GM06990 (cell line): ENCODE results near the gene C2CD3.

Source experiments
- DNase-seq: peaks from one replicate; pipeline ENCODE4 v3.0.0-alpha.2; 2011; ENCODE audit not compliant: insufficient read length; ENCODE audit errors: extremely low read depth
- H3K27me3 ChIP-seq: replicated peaks from 2 replicates; pipeline ENCODE4 v1.6.0; 2011; ENCODE audit warnings: low read length; ENCODE audit not compliant: control insufficient read depth, insufficient read depth
- H3K36me3 ChIP-seq: 2 replicates; pipeline ENCODE4 v1.5.1; 2011; ENCODE audit warnings: low read length; ENCODE audit not compliant: control insufficient read depth, insufficient read depth
- H3K4me3 ChIP-seq: replicated peaks from 2 replicates; pipeline ENCODE4 v1.5.1; 2011; ENCODE audit warnings: low read depth, mild to moderate bottlenecking, control low read depth, low read length
- TF ChIP-seq, protein P1 (sequence below): IDR thresholded peaks from 2 replicates; pipeline ENCODE4 v1.5.1; 2011; ENCODE audit warnings: low read length, control low read depth, mild to moderate bottlenecking, inconsistent platforms; ENCODE audit not compliant: insufficient read depth, poor library complexity, severe bottlenecking

The C2CD3 gene

DNA sequence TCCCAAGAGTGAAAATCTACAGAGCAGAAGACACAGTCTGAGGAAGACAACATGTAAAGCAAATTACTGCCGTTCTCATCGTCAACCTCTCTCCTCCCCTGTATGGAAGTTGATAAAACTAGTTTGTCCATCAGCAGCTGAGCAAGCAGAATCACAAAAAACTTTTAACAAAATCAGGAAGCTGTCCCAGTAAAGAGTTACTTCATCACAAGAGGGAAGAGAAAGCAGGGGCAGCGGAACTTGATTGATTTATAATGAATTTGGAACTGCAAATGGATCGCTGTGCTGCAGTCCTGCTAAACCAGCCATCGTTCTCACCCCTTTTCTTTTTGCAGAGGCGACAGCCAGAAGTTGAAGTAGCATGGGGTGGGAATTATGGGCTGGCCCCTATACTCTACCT lies 148.3 kb downstream of the C2CD3 start:
- Histone ChIP-seq H3K4me3 (no peak overlapping the region), H3K36me3 (no peaks in the 10 kb centered on the region; the same call in 1 of the 2 replicates), H3K27me3 (no peaks in the 10 kb centered on the region)
- DNase-seq: no peak
- TF ChIP-seq, protein P1, sequence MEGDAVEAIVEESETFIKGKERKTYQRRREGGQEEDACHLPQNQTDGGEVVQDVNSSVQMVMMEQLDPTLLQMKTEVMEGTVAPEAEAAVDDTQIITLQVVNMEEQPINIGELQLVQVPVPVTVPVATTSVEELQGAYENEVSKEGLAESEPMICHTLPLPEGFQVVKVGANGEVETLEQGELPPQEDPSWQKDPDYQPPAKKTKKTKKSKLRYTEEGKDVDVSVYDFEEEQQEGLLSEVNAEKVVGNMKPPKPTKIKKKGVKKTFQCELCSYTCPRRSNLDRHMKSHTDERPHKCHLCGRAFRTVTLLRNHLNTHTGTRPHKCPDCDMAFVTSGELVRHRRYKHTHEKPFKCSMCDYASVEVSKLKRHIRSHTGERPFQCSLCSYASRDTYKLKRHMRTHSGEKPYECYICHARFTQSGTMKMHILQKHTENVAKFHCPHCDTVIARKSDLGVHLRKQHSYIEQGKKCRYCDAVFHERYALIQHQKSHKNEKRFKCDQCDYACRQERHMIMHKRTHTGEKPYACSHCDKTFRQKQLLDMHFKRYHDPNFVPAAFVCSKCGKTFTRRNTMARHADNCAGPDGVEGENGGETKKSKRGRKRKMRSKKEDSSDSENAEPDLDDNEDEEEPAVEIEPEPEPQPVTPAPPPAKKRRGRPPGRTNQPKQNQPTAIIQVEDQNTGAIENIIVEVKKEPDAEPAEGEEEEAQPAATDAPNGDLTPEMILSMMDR: no peak

DNA sequence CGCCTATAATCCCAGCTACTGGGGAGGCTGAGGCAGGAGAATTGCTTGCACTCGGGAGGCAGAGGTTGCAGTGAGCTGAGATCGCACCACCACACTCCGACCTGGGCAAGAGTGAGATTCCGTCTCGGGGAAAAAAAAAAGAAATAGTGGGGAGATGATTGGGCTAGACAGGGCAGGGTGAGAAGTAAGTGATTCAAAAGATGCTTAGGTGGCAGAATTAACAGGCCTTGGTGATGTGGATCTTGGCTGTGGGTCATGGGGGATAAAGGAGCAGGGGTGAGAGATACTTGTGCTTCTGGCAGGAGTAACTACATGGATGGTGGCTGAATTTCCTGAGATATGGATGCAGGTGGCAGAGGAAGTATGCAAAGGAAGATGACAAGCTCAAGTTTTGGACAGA lies 148.8 kb downstream of the C2CD3 start:
- Histone ChIP-seq H3K36me3 (no peaks in the 10 kb centered on the region; the same call in 1 of the 2 replicates), H3K4me3 (no peak overlapping the region), H3K27me3 (no peaks in the 10 kb centered on the region)
- DNase-seq: no peak
- TF ChIP-seq, protein P1: no peak

DNA sequence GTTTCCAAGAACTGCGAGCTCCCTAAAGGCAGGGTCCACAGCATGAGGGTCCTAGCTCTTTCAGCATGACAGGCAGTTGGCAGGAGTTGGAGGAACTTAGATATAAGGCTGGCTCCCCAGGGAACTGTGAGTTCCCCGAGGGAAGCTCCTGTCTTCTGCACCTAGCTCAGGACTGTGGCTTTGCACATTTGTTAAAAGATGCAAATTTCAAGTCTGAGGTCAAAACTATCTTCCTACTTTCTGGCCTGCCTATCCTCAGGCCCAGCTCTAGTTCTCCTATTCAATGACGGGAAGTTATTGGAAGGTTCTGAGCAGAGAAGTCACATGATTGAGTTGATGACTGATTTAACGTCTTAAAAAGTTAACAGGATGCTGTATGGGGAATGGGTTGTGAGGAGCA lies 150.3 kb downstream of the C2CD3 start:
- DNase-seq: no peak
- Histone ChIP-seq H3K27me3 (no peaks in the 10 kb centered on the region), H3K36me3 (no peaks in the 10 kb centered on the region; the same call in none of the 2 replicates), H3K4me3 (no peak overlapping the region)
- TF ChIP-seq, protein P1: no peak

DNA sequence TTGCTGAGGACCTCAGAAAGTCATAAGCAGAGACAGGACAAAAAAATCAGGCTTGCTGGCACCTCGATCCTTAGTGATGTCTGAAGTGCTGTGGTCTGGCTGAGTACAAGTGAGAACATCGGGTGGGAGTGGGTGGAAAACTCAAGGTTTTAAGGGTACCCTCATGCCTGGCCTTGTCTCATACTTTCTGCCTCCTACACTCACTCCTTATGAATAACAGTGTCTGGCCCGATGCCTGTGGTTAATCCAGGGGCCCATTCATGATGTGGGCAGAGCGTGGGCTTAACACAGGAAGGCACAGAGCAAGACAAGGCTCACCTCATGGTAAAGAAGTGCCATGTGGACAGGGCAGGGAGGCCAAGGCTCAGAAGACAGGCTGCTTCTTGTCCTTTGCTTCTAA lies 150.9 kb downstream of the C2CD3 start:
- H3K4me3 ChIP-seq: no peak overlapping the region

DNA sequence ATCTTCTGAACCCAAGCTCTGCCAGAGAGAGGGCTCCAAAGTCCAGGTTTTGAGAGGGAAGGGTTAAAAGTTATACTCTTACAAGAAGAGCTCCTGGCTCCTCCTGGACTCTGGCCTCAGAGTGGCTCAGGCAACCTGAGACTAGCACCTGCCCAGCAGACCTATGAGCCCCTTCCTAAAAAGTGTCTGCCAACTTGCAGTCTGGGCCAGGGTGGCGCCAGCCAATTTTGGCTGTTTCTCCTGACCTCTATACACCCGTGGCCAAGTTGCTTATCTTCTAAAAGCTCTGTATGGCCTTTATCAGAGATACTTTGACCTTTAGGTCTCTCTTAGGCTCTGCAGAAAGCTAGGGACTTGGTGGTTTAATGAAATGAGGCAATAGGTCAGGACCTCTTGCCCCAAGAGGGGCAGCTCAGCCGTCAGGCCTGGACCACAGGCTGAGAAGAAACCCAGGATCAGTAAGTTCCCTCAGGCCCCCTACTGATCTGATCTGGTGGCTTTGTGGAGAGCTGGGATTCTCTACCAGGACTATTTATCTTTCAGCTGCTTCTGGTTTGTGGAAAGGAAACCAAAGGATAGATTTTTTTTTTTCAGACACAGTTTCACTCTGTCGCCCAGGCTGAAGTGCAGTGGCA lies 151.6 kb downstream of the C2CD3 start:
- no peak overlapping the region for H3K4me3 ChIP-seq
- TF ChIP-seq, protein P1: no peak
- H3K27me3 ChIP-seq: no peaks in the 10 kb centered on the region
- no peak for DNase-seq
- no peaks in the 10 kb centered on the region; the same call in none of the 2 replicates for H3K36me3 ChIP-seq

More for the DNA sequence above, 150.9 kb downstream of the C2CD3 start:
- Histone ChIP-seq H3K36me3 (no peaks in the 10 kb centered on the region; the same call in none of the 2 replicates), H3K27me3 (no peaks in the 10 kb centered on the region)
- DNase-seq: no peak
- TF ChIP-seq, protein P1: no peak
